Mesendoderm (in vitro differentiated cells): ENCODE measurements around the gene SUPV3L1.

Experiments used
- DNase-seq: peaks from one replicate; pipeline ENCODE4 v3.0.0; 2013
- H2AK5ac ChIP-seq: 2 replicates; pipeline ENCODE4 v1.6.1; 2013; ENCODE audit warnings: low read length, inconsistent platforms
- H2BK120ac ChIP-seq: 2 replicates; pipeline ENCODE4 v1.6.1; 2013; ENCODE audit warnings: low read depth, mild to moderate bottlenecking, low read length, moderate library complexity, mixed read lengths
- H2BK15ac ChIP-seq: replicated peaks from 2 replicates; pipeline ENCODE4 v1.6.1; 2013; ENCODE audit warnings: low read depth, mild to moderate bottlenecking, moderate library complexity
- H2BK5ac ChIP-seq: 2 replicates; pipeline ENCODE4 v1.6.1; 2013; ENCODE audit warnings: low read length, inconsistent platforms
- H3K18ac ChIP-seq: 2 replicates; pipeline ENCODE4 v1.6.1; 2013; ENCODE audit warnings: mild to moderate bottlenecking, low read length, mixed read lengths
- H3K23ac ChIP-seq: one replicate; pipeline ENCODE4 v1.6.1; 2013; ENCODE audit warnings: low read length
- H3K27ac ChIP-seq: 2 replicates; pipeline ENCODE4 v1.5.1; 2013; ENCODE audit warnings: low read depth, mild to moderate bottlenecking, inconsistent platforms, low read length, moderate library complexity
- H3K27me3 ChIP-seq: 2 replicates; pipeline ENCODE4 v1.6.1; 2013; ENCODE audit warnings: low read length, control low read depth, mild to moderate bottlenecking, inconsistent platforms; ENCODE audit not compliant: insufficient read depth, poor library complexity
- H3K36me3 ChIP-seq: 2 replicates; pipeline ENCODE4 v1.6.1; 2013; ENCODE audit warnings: low read length, inconsistent platforms; ENCODE audit not compliant: control insufficient read depth, insufficient read depth
- H3K4ac ChIP-seq: one replicate; pipeline ENCODE4 v1.6.1; 2013; ENCODE audit warnings: low read depth, mild to moderate bottlenecking, low read length, moderate library complexity
- H3K4me1 ChIP-seq: 2 replicates; pipeline ENCODE4 v1.6.1; 2013; ENCODE audit warnings: low read depth, low read length, inconsistent platforms; ENCODE audit not compliant: control insufficient read depth
- H3K4me2 ChIP-seq: 2 replicates; pipeline ENCODE4 v1.6.1; 2013; ENCODE audit warnings: low read length
- H3K4me3 ChIP-seq: 2 replicates; pipeline ENCODE4 v1.5.1; 2013; ENCODE audit warnings: mild to moderate bottlenecking, low read length
- H3K56ac ChIP-seq: one replicate; pipeline ENCODE4 v1.6.1; 2013; ENCODE audit warnings: low read length
- H3K79me1 ChIP-seq: 2 replicates; pipeline ENCODE4 v1.6.1; 2013; ENCODE audit warnings: low read length, inconsistent platforms
- H3K79me2 ChIP-seq: 2 replicates; pipeline ENCODE4 v1.6.1; 2013; ENCODE audit warnings: mild to moderate bottlenecking, low read length; ENCODE audit not compliant: control insufficient read depth, insufficient read depth
- H3K9ac ChIP-seq: 2 replicates; pipeline ENCODE4 v1.6.1; 2013; ENCODE audit warnings: low read length, inconsistent platforms
- H4K5ac ChIP-seq: one replicate; pipeline ENCODE4 v1.6.1; 2013; ENCODE audit warnings: low read length
- H4K8ac ChIP-seq: one replicate; pipeline ENCODE4 v1.6.1; 2013; ENCODE audit warnings: low read depth, mild to moderate bottlenecking, control low read depth, low read length, moderate library complexity
- WGBS: extraction: QIAGEN DNeasy Blood & Tissue Kit; methylation state at CpG from one replicate; pipeline ENCODE4 v1.1.7; 2013; ENCODE audit warnings: low lambda C conversion rate, missing lambda C conversion rate; ENCODE audit not compliant: insufficient coverage; ENCODE audit errors: extremely low coverage; 5-methylcytosine and 5-hydroxymethylcytosine counted together

The SUPV3L1 gene

GRCh38 chr10:69213591-69214311 lies 33.7 kb downstream of the SUPV3L1 start:
- no peak overlapping the region for H3K4me2 ChIP-seq
- no peak for DNase-seq
- H3K4me3 ChIP-seq = no peak overlapping the region
- no peak overlapping the region for H3K9ac ChIP-seq
- no peak overlapping the region for H2BK120ac ChIP-seq
- no peak overlapping the region for H4K5ac ChIP-seq
- no peaks in the 10 kb centered on the region for H3K27me3 ChIP-seq
- H3K4me1 ChIP-seq = no peaks in the 10 kb centered on the region
- no CpG with 5 or more reads among the region's 5 CpGs for WGBS
- no peak overlapping the region for H3K18ac ChIP-seq
- no peaks in the 10 kb centered on the region for H3K79me2 ChIP-seq
- H3K36me3 ChIP-seq = peaks cover 2% of the 10 kb centered on the region
- no peaks in the 10 kb centered on the region for H3K79me1 ChIP-seq
- no peak overlapping the region for H2AK5ac ChIP-seq
- H3K56ac ChIP-seq = no peak overlapping the region
- H2BK5ac ChIP-seq = no peak overlapping the region
- H2BK15ac ChIP-seq = no peak overlapping the region
- H3K4ac ChIP-seq = no peak overlapping the region
- H4K8ac ChIP-seq = no peak overlapping the region
- H3K27ac ChIP-seq = no peak overlapping the region
- no peak overlapping the region for H3K23ac ChIP-seq

GRCh38 chr10:69214666-69215131 lies 34.7 kb downstream of the SUPV3L1 start:
- H2BK120ac ChIP-seq = no peak overlapping the region
- H3K9ac ChIP-seq = no peak overlapping the region
- no peak overlapping the region for H3K56ac ChIP-seq
- H3K4me2 ChIP-seq = no peak overlapping the region
- no peak overlapping the region for H2BK15ac ChIP-seq
- H3K27ac ChIP-seq = no peak overlapping the region
- H3K23ac ChIP-seq = no peak overlapping the region
- no peak overlapping the region for H2BK5ac ChIP-seq
- H3K79me2 ChIP-seq = no peaks in the 10 kb centered on the region
- H3K4me3 ChIP-seq = no peak overlapping the region
- no peak overlapping the region for H4K5ac ChIP-seq
- no peak for DNase-seq
- no peaks in the 10 kb centered on the region for H3K79me1 ChIP-seq
- H2AK5ac ChIP-seq = no peak overlapping the region
- no peaks in the 10 kb centered on the region for H3K36me3 ChIP-seq
- H4K8ac ChIP-seq = no peak overlapping the region
- H3K4me1 ChIP-seq = no peaks in the 10 kb centered on the region
- no peaks in the 10 kb centered on the region for H3K27me3 ChIP-seq
- H3K18ac ChIP-seq = no peak overlapping the region
- H3K4ac ChIP-seq = no peak overlapping the region
- WGBS = no CpG with 5 or more reads among the region's 6 CpGs

GRCh38 chr10:69215405-69216171 lies 35.6 kb downstream of the SUPV3L1 start:
- Histone ChIP-seq H3K56ac (no peak overlapping the region), H2BK15ac (no peak overlapping the region), H3K79me2 (no peaks in the 10 kb centered on the region), H3K4ac (no peak overlapping the region), H2BK5ac (no peak overlapping the region), H3K27ac (no peak overlapping the region), H4K5ac (no peak overlapping the region), H2BK120ac (no peak overlapping the region), H3K4me1 (no peaks in the 10 kb centered on the region), H3K23ac (no peak overlapping the region), H2AK5ac (no peak overlapping the region), H3K18ac (no peak overlapping the region), H3K4me3 (no peak overlapping the region), H3K27me3 (no peaks in the 10 kb centered on the region), H3K36me3 (no peaks in the 10 kb centered on the region), H4K8ac (no peak overlapping the region), H3K79me1 (no peaks in the 10 kb centered on the region), H3K9ac (no peak overlapping the region), H3K4me2 (no peak overlapping the region)
- WGBS = no CpG with 5 or more reads among the region's 10 CpGs
- DNase-seq = no peak

- H2AK5ac ChIP-seq = no peak overlapping the region
- no peak overlapping the region for H3K56ac ChIP-seq
- no peaks in the 10 kb centered on the region for H3K36me3 ChIP-seq
- H2BK15ac ChIP-seq = no peak overlapping the region
- no peaks in the 10 kb centered on the region for H3K79me1 ChIP-seq
- no peak overlapping the region for H2BK5ac ChIP-seq
- no peak for DNase-seq
- H3K27me3 ChIP-seq = no peaks in the 10 kb centered on the region
- no peak overlapping the region for H3K23ac ChIP-seq
- no peaks in the 10 kb centered on the region for H3K79me2 ChIP-seq
- no peak overlapping the region for H2BK120ac ChIP-seq
- no peak overlapping the region for H4K8ac ChIP-seq
- H3K27ac ChIP-seq = no peak overlapping the region
- no peaks in the 10 kb centered on the region for H3K4me1 ChIP-seq
- H3K18ac ChIP-seq = no peak overlapping the region
- H4K5ac ChIP-seq = no peak overlapping the region
- no peak overlapping the region for H3K4me2 ChIP-seq
- WGBS = no CpG with 5 or more reads among the region's 11 CpGs
- no peak overlapping the region for H3K4me3 ChIP-seq
- H3K4ac ChIP-seq = no peak overlapping the region
- no peak overlapping the region for H3K9ac ChIP-seq
Observed at GRCh38 chr10:69216577-69217118, 36.6 kb downstream of the SUPV3L1 start.

- Histone ChIP-seq H2AK5ac (no peak overlapping the region), H3K4me1 (no peaks in the 10 kb centered on the region), H3K4me2 (no peak overlapping the region), H3K27me3 (no peaks in the 10 kb centered on the region), H4K5ac (no peak overlapping the region), H3K79me2 (no peaks in the 10 kb centered on the region), H4K8ac (peak overlapping the region; percentile 56), H3K79me1 (no peaks in the 10 kb centered on the region), H3K23ac (no peak overlapping the region), H3K4me3 (no peak overlapping the region), H3K18ac (no peak overlapping the region), H3K4ac (peak overlapping the region; percentile 37), H2BK5ac (no peak overlapping the region), H2BK120ac (no peak overlapping the region), H2BK15ac (no peak overlapping the region), H3K27ac (no peak overlapping the region), H3K36me3 (no peaks in the 10 kb centered on the region), H3K56ac (no peak overlapping the region), H3K9ac (no peak overlapping the region)
- peak; percentile 92 for DNase-seq
- WGBS = no CpG with 5 or more reads among the region's 4 CpGs
Observed at GRCh38 chr10:69217119-69217754, 37.2 kb downstream of the SUPV3L1 start.
